Measurements from ENCODE around the gene LTBP2.

LTBP2 gene

DNA sequence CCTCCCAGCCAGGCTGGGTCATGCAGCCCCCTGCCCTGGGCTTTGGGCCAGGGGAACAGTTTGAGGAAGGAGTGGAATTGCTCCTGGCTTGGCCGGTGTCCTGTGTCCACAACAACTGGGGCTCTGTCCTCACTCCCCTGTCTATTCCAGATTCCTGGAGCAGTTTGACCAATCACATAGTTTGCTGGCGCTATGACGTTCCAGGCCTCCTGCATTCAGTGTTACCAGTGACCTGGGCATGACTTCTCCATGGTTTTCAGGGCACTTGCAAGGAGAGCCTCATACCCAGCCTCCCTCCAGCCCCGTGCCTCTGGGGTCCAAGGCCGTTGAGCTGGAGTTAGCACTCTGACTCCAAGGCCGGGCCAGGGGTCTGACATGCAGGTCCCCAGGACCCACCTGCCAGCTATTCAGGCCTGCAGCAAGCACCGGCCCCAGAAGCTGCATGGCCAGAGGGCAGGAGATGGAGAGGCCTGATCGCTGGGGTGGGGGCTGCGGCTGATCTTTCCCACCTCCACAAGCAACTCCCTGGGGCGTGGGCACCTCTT, 84.2 kb downstream of the LTBP2 start:
- no peak for DNase-seq (ENCODE audit: low read depth in 2 of 2)

- DNase-seq (ENCODE audit: low read depth in 2 of 2): no peak
Observed at GRCh38 chr14:74526854-74527585, 85.0 kb downstream of the LTBP2 start.

DNA sequence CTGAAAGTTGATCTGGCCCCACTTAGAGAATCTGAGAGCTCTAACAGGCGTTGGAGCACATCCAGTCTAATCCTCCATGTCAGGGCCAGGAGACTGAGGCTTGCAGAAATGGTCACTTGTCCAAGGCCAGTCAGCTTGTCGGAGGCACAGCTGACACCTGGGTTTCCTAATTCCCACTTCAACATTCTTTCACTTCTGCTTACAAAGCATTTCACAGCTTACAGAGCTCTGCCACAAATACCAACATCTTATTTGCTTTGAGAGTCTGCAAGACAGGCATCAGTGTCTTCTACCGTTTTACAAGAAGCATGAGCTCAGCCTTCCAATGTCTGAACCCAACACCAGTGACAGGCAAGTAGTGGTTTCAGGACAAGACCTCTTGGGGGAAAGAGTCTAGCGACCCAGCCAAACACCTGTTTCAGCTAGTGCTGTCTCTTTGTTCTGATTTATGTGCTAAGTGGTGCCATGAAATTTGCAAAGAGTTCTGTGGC, 86.6 kb downstream of the LTBP2 start:
- no peak for DNase-seq (ENCODE audit: low read depth in 2 of 2)

DNA sequence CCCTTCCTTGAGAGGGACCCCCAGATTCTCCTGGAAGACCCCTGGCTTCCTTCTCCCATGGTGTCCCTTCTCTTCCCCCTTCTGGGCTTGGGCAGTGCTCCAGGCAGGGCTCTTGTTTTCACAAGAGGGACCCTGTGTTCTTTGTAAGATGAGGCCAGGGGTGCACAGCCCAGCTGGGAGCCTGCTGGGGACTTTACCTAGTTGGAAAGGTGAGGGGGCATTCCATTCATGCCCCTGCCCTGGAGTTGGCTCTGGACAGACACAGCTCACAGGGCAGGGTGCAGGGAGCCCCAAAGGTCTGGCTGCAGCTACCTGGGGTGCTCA, 87.3 kb downstream of the LTBP2 start:
- no peak for DNase-seq (ENCODE audit: low read depth in 2 of 2)

GRCh38 chr14:74524076-74524811, 87.8 kb downstream of the LTBP2 start:
- no peak for DNase-seq (ENCODE audit: low read depth in 2 of 2)

DNA sequence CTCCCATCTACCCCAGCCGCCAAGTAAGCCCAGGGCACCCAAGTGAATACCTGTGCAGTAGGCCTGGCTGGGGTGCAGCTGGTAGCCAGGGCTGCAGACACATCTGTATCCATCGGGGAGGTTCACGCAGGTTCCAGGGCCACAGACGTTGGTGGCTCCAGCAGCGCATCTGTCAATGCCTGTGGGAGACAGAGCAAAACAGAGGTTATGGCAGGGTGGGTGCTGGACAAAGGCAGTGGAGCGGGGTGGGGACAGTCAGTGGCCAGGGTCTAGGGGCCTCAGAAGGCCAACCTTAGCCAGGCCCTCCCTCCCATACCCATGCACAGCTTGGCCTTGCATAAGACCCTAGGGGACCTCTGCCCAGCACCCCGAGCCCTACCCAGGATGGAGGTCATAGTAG, 89.3 kb downstream of the LTBP2 start:
- DNase-seq (ENCODE audit: low read depth in 2 of 2): no peak

- no peak for DNase-seq (ENCODE audit: low read depth in 2 of 2)
Observed at GRCh38 chr14:74521756-74522155, 90.3 kb downstream of the LTBP2 start.

DNA sequence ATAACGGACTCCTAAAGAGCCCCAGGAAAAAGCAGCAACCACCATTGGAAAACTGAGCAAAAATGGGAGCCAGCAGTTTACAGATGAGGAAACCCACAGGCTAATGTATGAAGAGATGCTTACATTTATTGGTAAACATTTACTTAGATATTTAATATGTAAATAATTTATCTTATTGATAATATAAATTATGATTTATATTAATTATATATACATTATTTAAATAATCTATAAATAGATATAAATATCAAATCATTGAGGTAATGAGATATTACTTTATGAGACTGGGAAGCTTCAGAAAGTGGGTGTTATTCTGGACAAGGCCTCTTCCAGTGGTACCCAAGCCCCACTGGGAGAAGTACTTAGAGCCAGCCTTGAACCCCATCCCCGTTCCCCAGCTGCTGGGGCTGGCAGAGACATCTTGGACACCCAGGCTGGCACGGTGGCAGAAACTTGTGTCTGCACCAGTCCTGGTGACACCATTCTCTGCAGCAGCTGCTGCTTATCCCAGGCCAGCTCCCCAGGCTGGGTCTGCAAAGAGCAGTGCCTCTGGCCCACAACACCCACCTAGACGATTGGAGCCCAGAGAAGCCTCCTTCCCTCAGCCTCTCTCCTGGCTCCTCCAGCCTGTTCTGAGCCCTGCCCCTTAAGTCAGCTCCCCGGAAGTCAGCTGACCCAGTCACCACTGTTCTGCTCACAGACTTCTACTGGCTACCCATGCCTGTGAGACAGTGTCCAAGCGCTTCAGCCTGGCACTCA, 92.5 kb downstream of the LTBP2 start:
- DNase-seq (ENCODE audit: low read depth in 2 of 2): no peak

- no peak for DNase-seq (ENCODE audit: low read depth in 2 of 2)
Observed at GRCh38 chr14:74518221-74518620, 93.8 kb downstream of the LTBP2 start.

- no peak for DNase-seq (ENCODE audit: low read depth in 2 of 2)
Observed at GRCh38 chr14:74517731-74518130, 94.3 kb downstream of the LTBP2 start.

DNA sequence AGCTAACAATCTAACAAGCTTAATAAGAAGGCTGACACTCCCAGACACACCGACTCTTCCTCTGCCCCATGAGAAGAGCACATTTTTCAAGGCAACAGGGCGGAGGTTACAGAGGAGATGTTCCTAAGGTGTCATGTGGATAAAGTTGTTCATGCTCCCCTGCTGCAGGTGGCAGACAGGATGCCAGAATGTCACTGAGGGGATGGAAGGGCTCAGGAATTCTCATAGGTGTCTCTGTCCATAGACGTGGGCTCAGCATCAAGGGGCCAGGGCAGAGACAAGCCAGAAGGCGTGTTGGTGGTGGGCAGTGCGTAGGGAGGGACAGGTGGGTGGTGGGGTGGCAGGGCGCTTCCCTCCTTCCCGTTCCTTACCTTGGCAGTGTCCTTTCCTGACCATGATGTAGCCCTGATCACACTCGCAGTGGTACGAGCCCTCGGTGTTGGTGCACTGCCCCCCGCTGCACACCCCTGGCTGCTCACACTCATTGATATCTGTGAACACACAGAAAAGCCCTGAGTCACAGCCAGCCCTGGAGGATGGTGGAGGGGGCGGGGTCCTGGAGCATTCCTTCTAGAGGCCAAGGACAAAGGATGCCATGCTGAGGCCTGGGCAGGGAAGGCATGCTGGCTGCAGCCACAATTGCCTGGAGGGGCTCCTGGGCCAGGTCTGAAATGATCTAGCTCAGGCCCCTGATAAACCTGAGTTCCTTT, 95.4 kb downstream of the LTBP2 start:
- no peak for DNase-seq (ENCODE audit: low read depth in 2 of 2)

DNA sequence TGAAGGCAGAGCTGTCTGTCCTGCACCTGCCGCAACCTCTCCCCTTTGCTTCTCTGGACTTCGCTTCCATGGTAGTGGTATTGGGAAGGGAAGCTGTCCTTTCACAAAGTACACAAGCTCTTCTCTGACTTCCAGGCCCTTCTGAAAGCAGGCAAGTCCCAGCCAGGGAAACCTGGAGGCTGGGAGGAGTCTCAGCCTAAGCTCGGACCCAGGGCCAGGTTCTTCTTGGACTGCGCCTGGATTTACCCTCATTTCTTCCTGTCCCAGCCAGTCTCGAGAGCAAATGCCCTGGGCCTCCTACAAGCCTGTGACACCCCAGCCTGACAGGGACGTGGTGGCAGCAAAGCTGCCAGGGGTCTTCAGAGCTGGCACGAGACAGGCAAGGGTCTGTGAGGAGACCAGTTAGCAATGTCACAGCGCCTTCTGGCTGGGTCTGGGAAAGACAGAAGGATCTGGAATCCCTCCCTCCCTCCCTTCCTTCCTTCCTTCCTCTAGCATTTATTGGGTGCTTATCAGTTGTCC, 96.1 kb downstream of the LTBP2 start:
- DNase-seq (ENCODE audit: low read depth in 2 of 2): no peak

GRCh38 chr14:74514471-74514941, 97.5 kb downstream of the LTBP2 start:
- DNase-seq (ENCODE audit: low read depth in 2 of 2): no peak

DNA sequence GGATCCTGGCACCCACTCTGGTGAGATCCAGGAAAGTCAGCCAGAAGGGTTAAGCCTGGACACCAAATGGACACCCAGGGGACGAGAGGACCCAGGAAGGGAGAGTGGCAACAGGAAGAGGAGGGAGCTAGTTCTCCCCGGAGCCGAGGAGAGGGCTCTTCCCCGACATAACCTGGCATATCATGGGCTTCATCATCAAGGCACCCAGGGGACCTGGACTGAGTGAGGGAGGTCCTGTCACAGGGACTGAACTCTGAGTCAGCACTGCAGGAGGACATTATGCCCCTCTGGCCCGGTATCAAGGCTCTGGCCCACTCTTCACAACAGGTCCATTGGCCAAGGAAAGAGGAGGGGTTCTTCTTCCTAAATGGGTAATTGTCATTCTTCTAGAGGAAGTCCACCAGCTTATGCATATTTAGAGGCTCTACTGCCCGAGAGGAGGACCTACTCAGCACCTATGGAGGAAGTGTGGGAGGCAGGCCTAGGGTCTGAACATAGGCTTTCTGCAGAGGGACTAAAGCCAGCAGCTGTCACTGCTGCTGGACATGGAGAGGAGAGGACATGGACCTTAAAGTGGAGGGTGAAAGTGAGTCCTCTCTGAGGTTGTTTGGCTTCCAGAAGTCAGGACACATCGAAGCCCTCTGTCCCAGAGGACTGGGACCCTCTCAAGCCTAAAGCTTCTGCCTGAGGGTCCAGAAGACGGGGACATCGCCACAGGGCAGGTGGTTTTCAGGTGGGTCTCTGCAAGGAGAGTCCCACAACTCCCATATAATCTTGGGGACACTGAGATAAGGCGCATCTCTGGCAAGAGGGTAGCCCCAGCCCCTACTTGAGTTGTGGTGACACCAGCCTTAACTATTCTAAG, 99.8 kb downstream of the LTBP2 start:
- DNase-seq (ENCODE audit: low read depth in 2 of 2): no peak

GRCh38 chr14:74510959-74511409, 101.1 kb downstream of the LTBP2 start:
- no peak for DNase-seq (ENCODE audit: low read depth in 2 of 2)

GRCh38 chr14:74510223-74510931, 101.7 kb downstream of the LTBP2 start:
- DNase-seq (ENCODE audit: low read depth in 2 of 2): no peak

GRCh38 chr14:74509587-74510222, 102.3 kb downstream of the LTBP2 start:
- no peak for DNase-seq (ENCODE audit: low read depth in 2 of 2)

GRCh38 chr14:74508844-74509428, 103.1 kb downstream of the LTBP2 start:
- DNase-seq (ENCODE audit: low read depth in 2 of 2): no peak

DNA sequence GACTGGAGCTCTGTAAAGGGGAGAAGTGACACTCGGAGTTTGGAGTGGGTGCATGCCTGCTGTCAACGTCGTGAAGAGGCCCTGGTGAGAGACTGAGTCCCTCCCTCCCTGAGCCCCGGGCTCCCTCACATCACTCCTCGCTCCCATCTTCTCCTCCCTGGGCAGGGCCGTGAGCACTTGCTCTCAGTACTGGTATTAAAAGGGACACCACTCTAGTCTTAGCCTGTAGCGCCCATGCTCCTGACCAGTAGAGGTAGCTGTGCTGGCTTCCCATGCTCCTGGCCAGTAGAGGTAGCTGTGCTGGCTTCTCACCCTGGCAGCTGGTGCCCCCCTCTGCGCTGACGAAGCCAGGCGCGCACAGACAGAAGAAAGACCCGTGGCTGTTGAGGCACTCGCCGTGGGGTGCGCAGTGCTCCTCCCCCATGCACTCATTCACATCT, 103.7 kb downstream of the LTBP2 start:
- no peak for DNase-seq (ENCODE audit: low read depth in 2 of 2)
